Neural crest cell (in vitro differentiated cells): ENCODE data around the gene GJC1. TPM values are rescaled to one million over a fixed set of nuclear protein-coding genes. Genes with fewer than 3 reads are reported as not detected.
A peak's percentile ranks its signal among the peaks of the same experiment; 100 is the strongest.

Experiments
- DNase-seq: peaks from one replicate; pipeline ENCODE4 v3.0.0; 2021; ENCODE audit warnings: low read depth, mixed read lengths, low spot score
- H3K27ac Mint-ChIP-seq: one replicate; pipeline ENCODE4 v1.8.0; 2021; ENCODE audit warnings: mild to moderate bottlenecking, mixed read lengths; ENCODE audit not compliant: unreplicated experiment
- H3K27me3 Mint-ChIP-seq: 2 replicates; pipeline ENCODE4 v1.8.0; 2021; ENCODE audit warnings: low read depth, mild to moderate bottlenecking, mixed read lengths
- H3K36me3 Mint-ChIP-seq: 2 replicates; pipeline ENCODE4 v1.8.0; 2021; ENCODE audit warnings: low read depth, mild to moderate bottlenecking, mixed read lengths
- H3K4me1 Mint-ChIP-seq: 2 replicates; pipeline ENCODE4 v1.8.0; 2021; ENCODE audit warnings: mixed read lengths
- H3K4me3 Mint-ChIP-seq: one replicate; pipeline ENCODE4 v1.8.0; 2021; ENCODE audit warnings: mild to moderate bottlenecking, mixed read lengths
- H3K9me3 Mint-ChIP-seq: 2 replicates; pipeline ENCODE4 v1.8.0; 2021; ENCODE audit warnings: mixed read lengths
- total RNA-seq: library from RNA; stranded (reverse); gene quantifications from 2 replicates; pipeline ENCODE4 v1.2.1, GENCODE V29; 2021
- TF ChIP-seq, protein P1 (sequence below): fragments of 200-600 bp; sonication (generic); conservative IDR thresholded peaks from 2 replicates; pipeline ENCODE4 v1.5.0; 2021; ENCODE audit warnings: antibody characterized with exemption, mild to moderate bottlenecking

Gene GJC1
- total RNA-seq, 1 donor from 2014 or later = 145 TPM

DNA sequence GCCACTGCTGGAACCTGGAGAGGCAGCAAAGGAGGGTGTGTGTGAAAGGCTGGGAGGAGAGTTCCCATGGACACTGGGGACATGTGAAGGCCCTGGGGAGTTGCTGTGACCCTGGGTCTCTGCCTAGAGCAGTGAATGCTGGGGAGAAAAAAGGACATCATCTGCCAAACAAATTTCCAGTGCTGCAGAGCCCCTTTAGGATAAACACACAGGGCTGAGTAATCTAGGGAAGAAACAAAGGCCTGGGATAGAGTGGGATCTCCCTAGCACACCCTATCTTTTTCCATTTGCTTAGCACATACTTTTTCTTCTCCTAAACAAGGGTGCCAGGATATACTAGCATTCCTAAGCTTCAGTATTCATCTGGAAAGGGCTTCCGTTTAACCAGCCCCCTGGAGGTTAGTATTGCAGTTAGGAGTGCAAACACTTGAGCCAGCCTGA lies 14.3 kb upstream of the GJC1 start:
- H3K4me1 Mint-ChIP-seq = peaks cover 25% of the 10 kb centered on the region
- H3K36me3 Mint-ChIP-seq = no peaks in the 10 kb centered on the region
- H3K27me3 Mint-ChIP-seq = no peaks in the 10 kb centered on the region
- H3K27ac Mint-ChIP-seq = peak overlapping the region; percentile 67
- DNase-seq = no peak
- no peaks in the 10 kb centered on the region for H3K9me3 Mint-ChIP-seq
- no peak overlapping the region for H3K4me3 Mint-ChIP-seq
- TF ChIP-seq, protein P1, sequence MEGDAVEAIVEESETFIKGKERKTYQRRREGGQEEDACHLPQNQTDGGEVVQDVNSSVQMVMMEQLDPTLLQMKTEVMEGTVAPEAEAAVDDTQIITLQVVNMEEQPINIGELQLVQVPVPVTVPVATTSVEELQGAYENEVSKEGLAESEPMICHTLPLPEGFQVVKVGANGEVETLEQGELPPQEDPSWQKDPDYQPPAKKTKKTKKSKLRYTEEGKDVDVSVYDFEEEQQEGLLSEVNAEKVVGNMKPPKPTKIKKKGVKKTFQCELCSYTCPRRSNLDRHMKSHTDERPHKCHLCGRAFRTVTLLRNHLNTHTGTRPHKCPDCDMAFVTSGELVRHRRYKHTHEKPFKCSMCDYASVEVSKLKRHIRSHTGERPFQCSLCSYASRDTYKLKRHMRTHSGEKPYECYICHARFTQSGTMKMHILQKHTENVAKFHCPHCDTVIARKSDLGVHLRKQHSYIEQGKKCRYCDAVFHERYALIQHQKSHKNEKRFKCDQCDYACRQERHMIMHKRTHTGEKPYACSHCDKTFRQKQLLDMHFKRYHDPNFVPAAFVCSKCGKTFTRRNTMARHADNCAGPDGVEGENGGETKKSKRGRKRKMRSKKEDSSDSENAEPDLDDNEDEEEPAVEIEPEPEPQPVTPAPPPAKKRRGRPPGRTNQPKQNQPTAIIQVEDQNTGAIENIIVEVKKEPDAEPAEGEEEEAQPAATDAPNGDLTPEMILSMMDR = no peak

DNA sequence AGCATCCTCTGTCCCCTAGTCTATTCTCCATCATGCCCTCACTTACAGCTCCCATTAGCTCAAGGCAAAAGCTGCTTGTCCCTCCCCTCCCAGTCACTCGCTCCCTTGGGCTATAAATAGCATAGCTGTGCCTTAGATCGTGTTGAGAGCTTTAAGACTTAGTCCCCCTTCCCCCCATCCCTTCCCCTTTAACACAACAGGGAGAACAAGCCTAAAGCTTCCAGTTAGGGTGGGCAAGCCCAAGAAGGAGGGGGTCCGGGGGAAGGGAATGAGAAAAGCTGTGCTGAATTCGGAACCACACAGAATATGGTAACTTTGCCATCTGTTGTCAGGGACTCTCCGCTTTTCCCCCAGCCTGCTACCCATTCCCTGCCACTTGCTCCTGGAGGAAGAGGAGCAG lies 12.7 kb upstream of the GJC1 start:
- peak overlapping the region; percentile 72 for H3K4me3 Mint-ChIP-seq

DNA sequence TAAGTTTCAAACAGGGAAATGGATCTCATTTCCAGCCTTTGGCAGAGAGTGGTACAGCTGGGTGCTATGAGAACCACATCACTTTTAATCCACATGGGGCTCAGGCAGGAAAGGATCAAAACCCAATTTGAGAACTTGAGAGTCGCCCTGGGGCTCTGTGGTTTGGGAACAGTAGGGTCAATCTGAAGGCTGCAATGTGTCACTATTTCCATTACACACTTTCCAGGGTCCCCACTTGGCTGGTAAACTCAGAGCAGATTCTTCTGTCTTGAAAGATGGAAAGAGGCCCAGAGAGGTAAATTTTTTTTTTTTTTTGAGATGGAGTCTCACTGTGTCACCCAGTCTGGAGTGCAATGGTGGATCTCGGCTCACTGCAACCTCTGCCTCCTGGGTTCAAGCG lies 10.8 kb upstream of the GJC1 start:
- H3K36me3 Mint-ChIP-seq = no peaks in the 10 kb centered on the region
- no peaks in the 10 kb centered on the region for H3K27me3 Mint-ChIP-seq
- peaks cover 25% of the 10 kb centered on the region for H3K4me1 Mint-ChIP-seq
- no peak for DNase-seq
- no peak overlapping the region for H3K27ac Mint-ChIP-seq
- H3K9me3 Mint-ChIP-seq = no peaks in the 10 kb centered on the region
- H3K4me3 Mint-ChIP-seq = peak overlapping the region; percentile 12
- TF ChIP-seq, protein P1 = no peak

More for the DNA sequence above, 12.7 kb upstream of the GJC1 start:
- Mint-ChIP-seq H3K27me3 (no peaks in the 10 kb centered on the region), H3K9me3 (no peaks in the 10 kb centered on the region), H3K36me3 (no peaks in the 10 kb centered on the region), H3K4me1 (peaks cover 25% of the 10 kb centered on the region), H3K27ac (no peak overlapping the region)
- TF ChIP-seq, protein P1 = no peak
- DNase-seq = no peak

DNA sequence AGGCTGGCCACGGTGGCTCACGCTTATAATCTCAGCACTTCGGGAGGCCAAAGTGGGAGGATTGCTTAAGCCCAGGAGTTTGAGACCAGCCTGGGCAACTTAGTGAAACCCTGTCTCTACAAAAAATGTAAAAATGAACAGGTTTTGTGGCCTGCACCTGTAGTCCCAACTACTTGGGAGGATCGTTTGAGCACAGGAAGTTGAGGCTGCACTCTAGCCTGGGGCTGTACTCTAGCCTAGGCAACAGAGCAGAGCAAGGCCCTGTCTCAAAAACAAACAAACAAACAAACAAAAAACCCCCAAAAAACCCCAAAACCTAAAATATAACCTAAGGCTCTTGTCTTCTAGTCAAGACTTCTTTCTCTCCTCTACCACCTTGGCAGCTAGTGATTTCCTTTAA lies 10.2 kb upstream of the GJC1 start:
- Mint-ChIP-seq H3K27ac (no peak overlapping the region), H3K4me1 (peaks cover 25% of the 10 kb centered on the region), H3K4me3 (no peak overlapping the region), H3K36me3 (no peaks in the 10 kb centered on the region), H3K9me3 (no peaks in the 10 kb centered on the region), H3K27me3 (no peaks in the 10 kb centered on the region)
- no peak for DNase-seq
- TF ChIP-seq, protein P1 = no peak

DNA sequence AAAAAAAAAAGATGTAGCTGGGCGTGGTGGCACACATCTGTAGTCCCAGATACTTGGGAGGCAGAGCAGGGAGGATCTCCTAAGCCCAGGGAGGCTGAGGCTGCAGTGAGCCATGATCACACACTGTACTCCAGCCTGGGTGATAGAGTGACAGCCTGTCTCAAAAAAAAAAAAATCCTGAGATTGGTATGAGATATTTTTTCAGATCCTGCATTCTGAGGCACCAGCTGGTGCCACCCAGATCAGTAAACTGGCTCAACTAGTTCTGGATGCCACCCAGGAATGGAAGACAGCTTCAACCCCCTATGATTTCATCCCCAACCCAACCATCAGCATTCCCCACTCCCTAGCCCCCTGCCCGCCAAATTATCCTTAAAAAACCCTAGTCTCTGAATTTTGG lies 7.1 kb upstream of the GJC1 start:
- H3K27ac Mint-ChIP-seq = no peak overlapping the region
- no peak overlapping the region for H3K4me3 Mint-ChIP-seq
- no peaks in the 10 kb centered on the region for H3K9me3 Mint-ChIP-seq
- H3K27me3 Mint-ChIP-seq = no peaks in the 10 kb centered on the region
- TF ChIP-seq, protein P1 = no peak
- peaks cover 14% of the 10 kb centered on the region for H3K4me1 Mint-ChIP-seq
- no peak for DNase-seq
- H3K36me3 Mint-ChIP-seq = no peaks in the 10 kb centered on the region

DNA sequence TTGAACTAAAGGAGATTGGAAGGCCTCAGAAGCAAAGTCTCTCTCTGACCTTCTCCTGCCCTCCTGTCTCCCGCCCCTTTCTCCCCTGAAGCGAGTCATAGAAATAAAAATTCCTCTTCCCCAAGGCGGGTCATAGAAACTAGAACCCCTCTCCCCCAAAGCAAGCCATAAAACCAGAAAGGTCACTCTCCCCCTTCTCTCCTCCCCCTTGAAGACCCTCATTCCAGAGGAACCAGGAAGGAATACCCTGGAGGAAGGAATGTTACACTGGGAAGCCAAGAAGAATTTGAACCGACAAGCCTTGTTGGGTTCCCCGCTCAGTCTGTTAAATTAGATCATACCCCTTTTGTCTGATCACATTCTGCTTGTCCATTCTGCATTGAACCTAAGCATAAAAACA lies 2.7 kb upstream of the GJC1 start:
- Mint-ChIP-seq H3K9me3 (no peaks in the 10 kb centered on the region), H3K4me1 (peaks cover 35% of the 10 kb centered on the region), H3K27ac (no peak overlapping the region), H3K4me3 (peak overlapping the region; percentile 98), H3K36me3 (no peaks in the 10 kb centered on the region), H3K27me3 (no peaks in the 10 kb centered on the region)
- DNase-seq = no peak
- TF ChIP-seq, protein P1 = peak; percentile 34
